HG02973 (cell line): ENCODE results near the gene CDC42EP1.
"Not testable (repeated sequence)": the region's sequence is repeated elsewhere in the genome, so short reads cannot be mapped to it uniquely, and the experiment has no call there.

Source experiments
- ATAC-seq: cut with Tn5 transposase; IDR thresholded peaks from one replicate; pipeline ENCODE4 v1.9.1; 2021; ENCODE audit warnings: moderate library complexity; ENCODE audit not compliant: unreplicated experiment

CDC42EP1 gene

DNA sequence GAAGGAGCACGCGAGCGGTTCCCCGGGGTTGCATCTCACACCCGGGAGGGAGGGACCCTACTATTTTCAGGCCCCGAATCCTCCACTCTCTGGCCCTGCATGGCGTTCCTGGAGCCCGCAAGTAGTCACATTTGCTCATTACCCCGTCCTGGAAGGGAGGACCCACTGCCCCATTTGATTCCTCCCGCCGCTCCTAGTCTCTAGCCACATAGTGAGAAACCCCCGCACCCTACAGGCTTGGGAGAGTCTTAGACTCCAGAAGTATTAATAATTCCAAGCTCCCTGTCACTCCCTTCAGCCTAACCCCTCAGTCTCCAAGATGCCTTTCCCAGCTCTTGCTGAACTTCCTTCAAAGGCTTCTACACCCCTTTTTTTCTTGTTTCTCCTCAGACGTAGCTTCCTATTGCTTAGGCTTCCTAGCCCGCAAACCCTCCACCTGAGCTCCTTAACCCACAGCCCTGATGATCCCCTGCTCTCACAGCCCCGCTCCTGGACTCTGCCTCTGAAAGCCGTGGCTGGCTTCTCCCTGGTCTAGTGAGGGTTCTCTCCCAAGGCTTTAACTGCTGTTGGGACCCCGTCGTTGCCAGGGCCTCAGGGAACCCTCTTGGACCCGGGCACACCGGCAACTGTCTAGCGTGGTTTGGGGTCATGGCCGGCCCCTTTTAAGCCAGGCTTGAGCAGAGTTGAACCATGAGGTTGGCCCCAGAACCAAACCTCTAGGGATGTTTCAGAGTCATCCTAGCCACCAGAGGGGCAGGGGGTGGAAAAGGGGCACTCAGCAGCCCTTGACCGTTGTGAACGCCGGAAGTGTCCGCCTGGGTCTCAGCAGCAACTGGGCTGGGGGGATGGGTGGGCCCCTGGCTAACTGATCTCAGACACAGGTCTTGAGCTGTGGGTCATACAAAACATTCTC lies 49.2 kb downstream of the CDC42EP1 start:
- ATAC-seq, result no peak

GRCh38 chr22:37610153-37610475 lies 49.8 kb downstream of the CDC42EP1 start:
- ATAC-seq, result not testable (repeated sequence)

GRCh38 chr22:37610480-37611129 lies 50.3 kb downstream of the CDC42EP1 start:
- no peak for ATAC-seq

- ATAC-seq, result no peak
Observed at GRCh38 chr22:37611207-37611606, 50.9 kb downstream of the CDC42EP1 start.

DNA sequence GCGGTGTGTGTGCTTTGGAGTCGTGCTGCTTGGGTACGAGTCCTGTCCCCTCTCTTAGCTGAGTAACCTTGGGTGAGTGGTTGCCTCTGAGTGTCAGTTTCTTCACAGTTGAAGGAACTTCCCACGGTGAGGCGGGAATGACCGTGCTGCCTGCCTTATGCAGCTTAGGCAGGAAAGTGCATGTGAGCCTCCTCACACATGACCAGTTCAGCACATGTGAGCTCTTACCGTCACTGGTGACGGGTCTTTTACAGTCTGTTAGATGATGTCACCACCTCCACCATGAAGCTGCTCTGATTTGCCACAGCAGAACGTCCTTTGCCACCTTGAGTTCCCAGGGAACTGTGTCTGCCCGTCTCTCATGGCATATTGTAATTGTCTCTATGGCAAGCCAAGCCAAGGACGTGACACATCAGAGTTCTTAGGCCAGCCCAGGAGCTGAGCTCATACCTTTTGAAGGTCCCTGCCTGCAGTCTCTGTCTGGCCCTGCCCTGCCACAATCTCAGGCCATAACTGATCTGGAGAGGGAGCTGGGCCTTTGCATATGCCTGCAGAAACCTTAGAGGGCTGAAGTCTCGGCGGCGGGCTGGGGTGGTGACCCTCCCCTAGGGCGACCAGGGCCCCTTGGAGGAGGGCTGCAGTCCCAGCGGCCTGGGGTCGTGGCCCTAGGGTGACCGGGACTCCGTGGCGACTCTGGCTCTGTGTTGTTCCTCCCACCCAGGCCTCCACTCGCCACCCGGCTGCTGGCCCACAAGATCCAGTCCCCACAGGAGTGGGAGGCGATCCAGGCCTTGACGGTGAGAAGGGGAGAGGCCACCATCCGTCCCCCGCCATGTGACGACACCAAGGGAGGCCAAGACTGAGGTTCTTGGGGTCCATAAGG lies 56.2 kb downstream of the CDC42EP1 start:
- ATAC-seq, result no peak

DNA sequence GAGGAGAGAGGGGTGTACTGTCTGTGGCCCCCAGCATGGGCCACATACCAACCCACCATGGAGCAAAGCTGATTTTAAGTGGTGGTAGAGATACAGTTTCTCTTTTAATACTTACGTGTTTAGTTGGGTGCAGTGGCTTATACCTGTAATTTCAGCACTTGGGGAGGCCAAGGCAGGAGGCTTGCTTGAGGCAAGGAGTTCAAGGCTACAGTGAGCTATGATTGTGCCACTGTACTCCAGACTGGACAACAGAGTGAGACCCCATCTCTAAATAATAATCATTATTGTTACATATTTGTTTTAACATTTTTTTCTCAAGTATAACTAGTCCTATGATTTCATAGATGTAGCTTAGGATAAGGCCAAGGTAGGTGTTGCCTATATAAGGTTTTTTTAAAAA lies 57.2 kb downstream of the CDC42EP1 start:
- ATAC-seq, result no peak

DNA sequence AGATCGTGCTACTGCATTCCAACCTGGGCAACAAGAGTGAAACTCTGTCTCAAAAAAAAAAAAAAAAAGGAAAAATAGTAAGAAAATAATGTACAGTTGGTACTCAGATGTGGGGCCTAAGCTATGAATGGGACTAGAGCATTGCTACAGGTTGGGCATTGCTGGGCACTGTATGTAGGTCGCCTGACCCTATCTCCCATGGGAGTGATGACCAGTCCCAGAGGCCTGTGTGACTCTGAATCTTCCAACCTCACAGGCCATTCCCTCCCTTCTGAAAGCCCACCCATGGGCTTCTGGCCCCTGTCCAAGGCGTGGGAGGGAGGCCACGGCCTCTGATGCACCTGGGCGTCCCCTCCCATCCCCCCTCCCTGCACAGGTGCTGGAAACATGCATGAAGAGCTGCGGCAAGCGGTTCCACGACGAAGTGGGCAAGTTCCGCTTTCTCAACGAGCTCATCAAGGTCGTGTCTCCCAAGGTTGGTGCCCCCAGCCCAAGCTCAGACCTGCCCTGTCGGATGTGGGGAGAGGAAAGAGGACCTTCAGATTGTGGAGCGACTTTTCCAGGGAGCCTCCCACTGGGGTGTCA lies 57.9 kb downstream of the CDC42EP1 start:
- no peak for ATAC-seq

DNA sequence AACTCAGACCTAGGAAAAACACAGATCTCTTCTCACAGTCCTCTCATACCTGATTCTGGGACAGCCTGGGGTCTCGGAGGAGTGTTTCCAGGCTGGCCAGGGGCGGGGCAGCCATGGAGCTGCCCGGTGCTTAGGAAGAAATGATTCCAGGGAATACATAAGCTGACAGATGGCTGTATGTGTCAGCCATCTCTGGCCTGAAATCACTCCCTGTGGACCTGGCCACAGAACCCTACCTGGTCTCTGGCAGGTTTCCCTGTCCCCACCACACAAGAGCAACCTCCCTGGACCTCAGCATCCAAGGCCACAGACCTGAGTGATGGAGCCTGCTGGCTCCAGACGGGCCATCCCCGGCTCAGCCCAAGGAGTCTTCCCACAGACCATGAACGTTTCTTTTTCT lies 58.4 kb downstream of the CDC42EP1 start:
- ATAC-seq, result no peak
